ENCODE measurements around the gene MSLN.

Gene MSLN

DNA sequence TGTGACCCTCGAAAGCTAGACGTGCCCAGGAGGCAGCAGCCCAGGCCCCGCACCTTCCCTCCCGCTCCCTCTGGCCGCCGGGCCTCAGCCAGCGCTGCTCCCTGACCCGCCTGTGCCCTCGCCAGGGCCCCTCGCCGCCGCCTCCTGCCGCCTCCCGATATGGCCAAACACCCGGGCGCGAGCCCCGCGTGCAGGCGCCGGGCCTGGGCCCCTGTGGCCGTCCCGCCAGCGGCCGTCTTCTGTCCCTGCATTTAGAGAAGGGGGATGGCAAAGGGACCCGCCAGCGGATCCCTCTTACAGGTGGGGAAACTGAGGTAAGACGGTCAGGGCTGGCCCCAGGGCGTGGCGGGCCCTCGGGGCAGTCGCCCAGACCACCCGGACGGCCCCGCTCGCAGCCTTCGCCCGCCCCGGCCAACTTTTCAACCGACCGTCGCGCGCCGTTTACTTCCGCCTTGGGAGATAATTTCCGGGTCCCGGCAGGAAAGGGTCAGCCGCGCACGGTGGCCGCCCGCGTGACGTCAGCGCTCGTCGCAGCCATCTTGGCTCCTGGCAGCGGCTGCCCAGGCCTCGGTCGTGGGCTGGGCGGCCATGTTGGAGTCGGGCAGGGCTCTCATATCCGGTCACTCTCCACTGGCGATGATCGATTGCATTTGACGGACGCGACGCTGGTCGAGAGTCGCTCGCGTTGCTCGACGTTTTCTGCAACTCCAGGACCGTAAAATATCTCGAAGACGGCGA is 47.0 kb downstream of the MSLN start:
- no peaks in the 10 kb centered on the region for H3K36me3 ChIP-seq (ENCODE audit: control insufficient read depth, insufficient read depth, low read length, severe bottlenecking)
- H3K27me3 ChIP-seq (replicated peaks; ENCODE audit: control insufficient read depth, insufficient read depth, low read length) = peaks cover 10% of the 10 kb centered on the region
- peaks cover 5% of the 10 kb centered on the region for H3K9me3 ChIP-seq (ENCODE audit: control insufficient read depth, low read length)
- DNase-seq (ENCODE audit: low read depth) = peak; percentile 92
- peak overlapping the region; percentile 94 for H3K4me3 ChIP-seq (ENCODE audit: low read length)
- H3K4me1 ChIP-seq (ENCODE audit: control insufficient read depth, insufficient read depth, low read length) = peaks cover 8% of the 10 kb centered on the region
- peak overlapping the region; percentile 93 for H3K9ac ChIP-seq (ENCODE audit: low read length)

DNA sequence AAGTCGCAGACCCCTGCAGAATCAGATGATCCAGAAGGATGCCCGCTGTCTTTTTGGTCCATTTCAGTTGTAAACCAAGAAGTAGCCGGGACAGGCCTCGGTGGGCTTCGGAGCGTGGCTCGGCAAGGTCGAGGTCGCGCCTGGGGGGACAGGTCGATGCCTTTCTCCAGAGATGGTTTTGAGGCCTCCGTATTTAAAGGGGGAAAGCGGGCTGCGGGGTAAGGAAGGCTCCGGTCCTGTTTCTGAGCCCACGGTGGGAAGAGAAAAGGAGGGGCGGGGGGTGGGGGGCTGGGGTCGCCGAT is 47.5 kb downstream of the MSLN start:
- H3K4me3 ChIP-seq (ENCODE audit: low read length) = peak overlapping the region; percentile 94
- peak overlapping the region; percentile 93 for H3K9ac ChIP-seq (ENCODE audit: low read length)
- peaks cover 5% of the 10 kb centered on the region for H3K9me3 ChIP-seq (ENCODE audit: control insufficient read depth, low read length)
- peaks cover 9% of the 10 kb centered on the region for H3K4me1 ChIP-seq (ENCODE audit: control insufficient read depth, insufficient read depth, low read length)
- DNase-seq (ENCODE audit: low read depth) = no peak
- no peaks in the 10 kb centered on the region for H3K36me3 ChIP-seq (ENCODE audit: control insufficient read depth, insufficient read depth, low read length, severe bottlenecking)
- H3K27me3 ChIP-seq (replicated peaks; ENCODE audit: control insufficient read depth, insufficient read depth, low read length) = peaks cover 5% of the 10 kb centered on the region

DNA sequence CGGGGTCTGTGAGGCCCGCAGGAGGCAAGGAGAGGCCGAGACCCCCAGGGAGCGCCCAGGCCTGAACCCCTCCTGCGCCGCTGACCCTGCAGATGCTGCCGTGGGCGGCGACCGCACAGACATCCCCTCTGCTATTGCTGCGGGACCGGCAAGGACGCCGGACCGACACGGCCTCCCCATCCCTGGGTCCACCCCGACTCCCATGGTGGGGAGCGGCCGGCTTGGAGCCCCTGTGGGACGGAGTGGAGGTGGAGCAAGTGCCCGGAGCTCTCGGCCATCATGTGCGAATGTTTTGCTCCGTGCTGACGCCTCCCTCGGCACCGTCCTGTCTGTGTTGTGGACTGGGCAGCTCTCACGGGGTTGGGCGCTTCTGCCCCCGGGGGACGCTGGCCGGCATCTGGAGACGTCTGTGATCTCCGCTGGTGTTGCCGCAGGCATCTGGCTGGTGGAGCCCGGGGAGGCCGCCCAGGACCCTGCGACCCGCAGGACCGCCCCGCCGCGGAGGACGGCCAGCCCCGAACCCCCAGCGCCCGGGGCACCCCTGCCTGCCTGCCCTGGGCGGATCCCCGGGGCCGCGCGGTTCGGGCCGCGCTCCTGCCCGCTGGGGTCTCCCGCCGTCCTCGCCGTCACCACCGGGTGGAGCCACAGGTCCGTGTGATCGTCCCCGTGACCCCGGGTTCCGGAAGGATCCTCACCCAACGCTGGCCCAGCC is 52.8 kb downstream of the MSLN start:
- peak; percentile 71 for DNase-seq (ENCODE audit: low read depth)
- peaks cover 8% of the 10 kb centered on the region for H3K27me3 ChIP-seq (replicated peaks; ENCODE audit: control insufficient read depth, insufficient read depth, low read length)
- H3K9ac ChIP-seq (ENCODE audit: low read length) = peak overlapping the region; percentile 69
- H3K9me3 ChIP-seq (ENCODE audit: control insufficient read depth, low read length) = peaks cover 5% of the 10 kb centered on the region
- peak overlapping the region; percentile 63 for H3K4me3 ChIP-seq (ENCODE audit: low read length)
- H3K4me1 ChIP-seq (ENCODE audit: control insufficient read depth, insufficient read depth, low read length) = peaks cover 22% of the 10 kb centered on the region
- H3K36me3 ChIP-seq (ENCODE audit: control insufficient read depth, insufficient read depth, low read length, severe bottlenecking) = no peaks in the 10 kb centered on the region

DNA sequence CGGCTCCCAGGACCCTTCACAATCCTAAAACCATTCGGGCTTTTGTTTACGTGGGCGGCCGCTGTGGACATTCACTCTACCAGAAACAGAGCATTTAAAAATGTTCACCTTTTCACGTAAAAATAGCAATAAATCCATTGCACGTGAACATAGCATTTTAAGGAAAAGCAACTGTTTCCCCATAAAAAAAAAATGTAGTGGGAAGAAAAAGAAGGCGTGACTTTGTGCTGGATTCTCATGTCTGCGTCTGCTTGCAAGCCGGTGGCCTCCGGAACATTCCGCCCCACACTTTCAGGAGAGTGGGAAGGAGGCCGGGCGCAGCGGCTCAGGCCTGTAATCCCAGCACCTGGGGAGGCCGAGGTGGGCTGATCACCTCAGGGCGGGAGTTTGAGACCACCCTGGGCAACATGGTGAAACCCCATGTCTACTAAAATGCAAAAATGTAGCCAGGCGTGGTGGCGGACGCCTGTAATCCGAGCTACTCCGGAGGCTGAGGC is 53.4 kb downstream of the MSLN start:
- no peak for DNase-seq (ENCODE audit: low read depth)
- H3K9me3 ChIP-seq (ENCODE audit: control insufficient read depth, low read length) = peaks cover 5% of the 10 kb centered on the region
- peak overlapping the region; percentile 63 for H3K4me3 ChIP-seq (ENCODE audit: low read length)
- no peaks in the 10 kb centered on the region for H3K36me3 ChIP-seq (ENCODE audit: control insufficient read depth, insufficient read depth, low read length, severe bottlenecking)
- H3K4me1 ChIP-seq (ENCODE audit: control insufficient read depth, insufficient read depth, low read length) = peaks cover 17% of the 10 kb centered on the region
- H3K27me3 ChIP-seq (replicated peaks; ENCODE audit: control insufficient read depth, insufficient read depth, low read length) = peaks cover 13% of the 10 kb centered on the region
- H3K9ac ChIP-seq (ENCODE audit: low read length) = peak overlapping the region; percentile 69

DNA sequence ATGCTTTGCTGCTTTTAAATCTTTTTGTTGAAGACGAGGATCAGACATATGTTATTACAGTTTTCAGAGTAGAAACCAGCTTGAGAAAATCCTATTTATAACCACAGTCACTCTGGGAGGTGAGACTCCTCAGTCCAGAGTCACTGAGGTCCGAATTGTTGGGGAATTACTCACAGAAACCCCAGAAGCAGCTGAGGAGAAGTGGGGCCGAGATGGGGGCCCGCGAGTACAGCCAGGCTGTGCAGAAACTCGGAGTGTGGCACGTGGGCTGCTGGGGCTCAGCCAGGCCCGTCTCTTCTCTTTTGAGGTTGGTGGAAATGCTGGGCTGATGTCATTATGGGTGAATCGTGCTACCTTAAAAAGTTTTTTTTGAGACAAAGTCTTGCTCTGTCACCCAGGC is 54.4 kb downstream of the MSLN start:
- Histone ChIP-seq H3K36me3 (ENCODE audit: control insufficient read depth, insufficient read depth, low read length, severe bottlenecking) (no peaks in the 10 kb centered on the region), H3K9ac (ENCODE audit: low read length) (no peak overlapping the region), H3K9me3 (ENCODE audit: control insufficient read depth, low read length) (peaks cover 5% of the 10 kb centered on the region), H3K4me3 (ENCODE audit: low read length) (no peak overlapping the region), H3K27me3 (replicated peaks; ENCODE audit: control insufficient read depth, insufficient read depth, low read length) (peaks cover 16% of the 10 kb centered on the region), H3K4me1 (ENCODE audit: control insufficient read depth, insufficient read depth, low read length) (peaks cover 17% of the 10 kb centered on the region)
- peak; percentile 13 for DNase-seq (ENCODE audit: low read depth)

DNA sequence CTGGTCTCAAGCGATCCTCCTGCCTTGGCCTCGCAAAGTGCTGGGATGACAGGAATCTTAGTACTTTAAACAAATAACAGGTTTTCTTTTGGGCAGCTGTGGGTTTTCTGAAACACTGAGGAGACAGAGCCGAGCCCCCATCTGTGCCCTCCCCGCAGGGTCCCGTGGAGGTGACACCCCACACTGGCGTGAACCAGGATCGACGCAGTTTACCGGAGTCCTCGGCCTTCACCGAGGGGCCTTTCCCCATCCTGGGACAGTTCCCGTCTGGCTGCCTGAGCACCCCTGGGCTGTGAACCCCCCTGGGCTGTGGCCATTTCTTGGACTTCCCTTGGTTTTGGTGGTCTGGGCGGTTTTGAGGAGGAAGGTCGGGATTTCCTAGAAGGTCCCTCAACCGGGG is 55.3 kb downstream of the MSLN start:
- no peak overlapping the region for H3K4me3 ChIP-seq (ENCODE audit: low read length)
- no peak overlapping the region for H3K9ac ChIP-seq (ENCODE audit: low read length)
- no peak for DNase-seq (ENCODE audit: low read depth)
- H3K9me3 ChIP-seq (ENCODE audit: control insufficient read depth, low read length) = peaks cover 5% of the 10 kb centered on the region
- peaks cover 16% of the 10 kb centered on the region for H3K27me3 ChIP-seq (replicated peaks; ENCODE audit: control insufficient read depth, insufficient read depth, low read length)
- no peaks in the 10 kb centered on the region for H3K36me3 ChIP-seq (ENCODE audit: control insufficient read depth, insufficient read depth, low read length, severe bottlenecking)
- H3K4me1 ChIP-seq (ENCODE audit: control insufficient read depth, insufficient read depth, low read length) = peaks cover 17% of the 10 kb centered on the region

DNA sequence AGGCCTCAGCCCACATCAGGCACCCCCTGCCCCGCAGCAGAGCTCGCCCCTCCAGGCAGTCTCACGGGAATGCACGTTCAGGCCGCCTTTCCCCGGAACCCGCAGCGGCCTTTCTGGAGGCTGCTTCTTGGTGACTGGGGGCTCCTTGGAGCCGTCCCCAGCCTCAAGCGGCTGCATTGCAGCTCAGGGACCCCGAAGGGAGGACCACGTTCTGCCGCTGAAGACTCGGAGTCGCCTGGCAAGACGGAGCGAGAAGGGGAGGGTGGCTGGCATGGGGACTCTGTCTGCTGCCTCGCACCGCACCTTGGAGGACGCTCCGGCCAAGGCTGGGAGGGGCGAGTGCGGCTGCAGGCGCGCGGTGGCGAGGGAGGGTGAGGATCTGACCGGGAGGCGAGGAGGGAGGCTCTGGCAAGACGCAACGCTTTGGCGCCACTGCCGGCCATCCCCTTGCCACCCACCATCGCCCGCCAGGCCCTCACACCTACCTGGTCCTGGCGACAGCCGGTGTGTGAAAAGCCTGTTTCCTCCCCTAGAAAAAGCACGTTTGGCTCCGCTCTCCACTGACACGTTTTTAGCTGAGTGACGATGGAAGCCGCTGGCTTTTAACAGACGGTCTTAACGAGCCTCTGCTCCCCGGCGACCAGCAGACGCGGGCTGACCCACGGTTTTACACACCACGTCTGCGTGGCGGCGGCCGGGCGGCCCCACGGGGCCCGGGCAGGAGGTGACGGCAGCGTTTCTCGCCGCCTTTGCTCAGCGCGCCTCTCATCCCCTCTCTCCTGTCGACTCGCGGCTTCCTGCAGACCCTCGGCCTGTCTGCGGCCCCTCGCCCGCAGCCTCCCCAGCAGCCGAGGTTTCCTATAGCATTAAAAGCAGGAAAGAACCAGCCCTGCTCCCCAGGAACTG is 56.7 kb downstream of the MSLN start:
- Histone ChIP-seq H3K36me3 (ENCODE audit: control insufficient read depth, insufficient read depth, low read length, severe bottlenecking) (no peaks in the 10 kb centered on the region), H3K9ac (ENCODE audit: low read length) (no peak overlapping the region), H3K4me1 (ENCODE audit: control insufficient read depth, insufficient read depth, low read length) (peaks cover 17% of the 10 kb centered on the region), H3K27me3 (replicated peaks; ENCODE audit: control insufficient read depth, insufficient read depth, low read length) (peaks cover 24% of the 10 kb centered on the region), H3K4me3 (ENCODE audit: low read length) (no peak overlapping the region), H3K9me3 (ENCODE audit: control insufficient read depth, low read length) (peaks cover 2% of the 10 kb centered on the region)
- DNase-seq (ENCODE audit: low read depth) = peak; percentile 18

DNA sequence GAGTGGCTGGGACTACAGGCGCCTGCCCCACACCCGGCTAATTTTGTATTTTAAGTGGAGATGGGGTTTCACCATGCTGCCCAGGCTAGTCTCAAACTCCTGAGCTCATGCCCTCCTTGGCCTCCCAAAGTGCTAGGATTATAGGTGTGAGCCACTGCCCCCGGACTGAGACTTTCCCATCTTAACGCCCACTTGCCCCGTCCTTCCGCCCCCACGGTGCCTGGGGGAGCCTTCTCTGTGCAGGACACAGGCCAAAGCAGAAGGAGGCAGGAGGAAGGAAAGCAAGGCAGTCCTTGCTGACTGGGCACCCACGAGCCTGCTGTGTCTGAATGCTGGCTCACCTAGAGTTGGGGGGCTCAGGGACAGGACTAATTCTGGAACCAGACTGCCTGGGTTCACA is 57.6 kb downstream of the MSLN start:
- no peak overlapping the region for H3K4me3 ChIP-seq (ENCODE audit: low read length)
- H3K27me3 ChIP-seq (replicated peaks; ENCODE audit: control insufficient read depth, insufficient read depth, low read length) = peaks cover 30% of the 10 kb centered on the region
- H3K36me3 ChIP-seq (ENCODE audit: control insufficient read depth, insufficient read depth, low read length, severe bottlenecking) = no peaks in the 10 kb centered on the region
- no peak for DNase-seq (ENCODE audit: low read depth)
- H3K4me1 ChIP-seq (ENCODE audit: control insufficient read depth, insufficient read depth, low read length) = peaks cover 16% of the 10 kb centered on the region
- H3K9me3 ChIP-seq (ENCODE audit: control insufficient read depth, low read length) = no peaks in the 10 kb centered on the region
- no peak overlapping the region for H3K9ac ChIP-seq (ENCODE audit: low read length)

All from adipocyte (in vitro differentiated cells).